Psoas muscle (tissue), 8 donors: ENCODE results near the gene C12orf43. TPM values are rescaled to one million over a fixed set of nuclear protein-coding genes. Genes with fewer than 3 reads are reported as not detected.

Experiments used
- ATAC-seq, 4 donors: fragments of 200-7000 bp; cut with Tn5 transposase; one replicate each; pipeline ENCODE4 v1.9.1; 2020; ENCODE audit warnings: moderate library complexity in 3 of 4, mild to moderate bottlenecking in 2 of 4
- DNase-seq, 2 donors: peaks; one replicate each; pipeline ENCODE4 v3.0.0-alpha.2; 2020
- H3K27ac ChIP-seq: fragments of 200-600 bp; one replicate; pipeline ENCODE4 v1.8.0; 2022
- H3K27me3 ChIP-seq, 3 donors: fragments of 200-600 bp in 1 of 3; one replicate each; pipeline versions ENCODE4 v1.6.1 to v1.8.0; 2013 to 2022; ENCODE audit warnings: low read length in 2 of 3, mild to moderate bottlenecking in 2 of 3, moderate library complexity in 1 of 3; ENCODE audit not compliant: insufficient read depth in 3 of 3
- H3K36me3 ChIP-seq, 2 donors: fragments of 200-600 bp in 1 of 2; one replicate each; pipeline versions ENCODE4 v1.6.1 to v1.8.0; 2013 to 2022; ENCODE audit warnings: low read depth in 1 of 2, mild to moderate bottlenecking in 1 of 2, moderate library complexity in 1 of 2; ENCODE audit not compliant: insufficient read depth in 1 of 2
- H3K4me1 ChIP-seq: fragments of 200-600 bp; one replicate; pipeline ENCODE4 v1.8.0; 2022
- H3K4me3 ChIP-seq: fragments of 200-600 bp; one replicate; pipeline ENCODE4 v1.8.0; 2022; ENCODE audit warnings: mild to moderate bottlenecking
- H3K9me3 ChIP-seq: fragments of 200-600 bp; one replicate; pipeline ENCODE4 v1.8.0; 2022
- CTCF ChIP-seq: fragments of 200-600 bp; IDR thresholded peaks from one replicate; pipeline ENCODE4 v1.8.0; 2022; ENCODE audit warnings: antibody characterized with exemption
- WGBS, 3 donors: extraction: QIAGEN DNeasy Blood & Tissue Kit; methylation state at CpG; one replicate each; pipeline versions ENCODE4 v1.1.6 to v1.1.7; 2013; 5-methylcytosine and 5-hydroxymethylcytosine counted together
- intact Hi-C, 2 donors: fragments of 100-400 bp; cut with DNase I; formaldehyde crosslinking; loops; one replicate each; pipeline versions ENCODE4 v1.11.0 to v1.14.2; 2022
- polyA plus RNA-seq, 3 donors: library from polyadenylated mRNA; stranded (reverse); fragments of 200-250 nt; gene quantifications; one replicate each; pipeline ENCODE4 v1.2.3, GENCODE V29; 2013
- total RNA-seq, 4 donors: library from RNA; stranded (reverse); fragmentation: NEBNext Ultra II Directional in 2 of 4; extraction: Animal tissue kit (Norgen Biotek cat#: 25700) in 2 of 4; gene quantifications; one replicate each; pipeline versions ENCODE4 v1.2.1 to v1.2.4, GENCODE V29; 2021 to 2023
- donor health status: healthy with polysubstance abuse.
- donor health status: DM: no; HTN: no; CAD: no; lungs with moderate emphysema.
- donor health status: Bipolar disorder and iron deficiency.
- donor health status: healthy.
- donor health status: DM: yes; HTN: yes; CAD: no.
- donor health status: DM: no; HTN: no; CAD: no.
- donor health status: DM: no; HTN: no; CAD: no.
- donor health status: DM: yes; HTN: yes; CAD: no.

The C12orf43 gene
- total and polyA plus RNA-seq, 7 donors = 5.0 to 19.4 (median 8.0) TPM

DNA sequence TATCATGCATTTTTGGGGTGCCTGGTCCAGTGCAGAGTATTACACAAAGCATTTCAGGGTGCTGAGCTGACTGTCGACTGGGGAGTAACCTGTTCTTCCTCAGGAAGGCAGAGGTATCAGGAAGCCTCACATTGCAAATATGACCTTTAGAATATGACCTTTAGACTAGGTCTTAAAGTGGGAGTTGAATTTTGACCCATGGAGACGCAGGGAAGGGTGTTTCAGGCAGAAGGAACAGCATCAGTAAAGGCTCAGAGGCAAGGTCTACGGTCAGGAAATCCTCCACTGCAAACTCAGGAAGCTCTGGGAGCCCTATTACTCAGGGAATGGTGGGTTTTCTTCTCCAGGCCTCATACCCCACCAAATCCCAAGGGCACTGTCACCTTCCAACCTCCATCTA lies 26.6 kb downstream of the C12orf43 start:
- no peaks in the 10 kb centered on the region for H3K27me3 ChIP-seq
- intact Hi-C loops = no loop called here
- DNase-seq (no peak), ATAC-seq (no peak)
- no peaks in the 10 kb centered on the region for H3K9me3 ChIP-seq
- 75 to 83% (median 77%) methylated on average over 3 of the region's 3 CpGs for WGBS, 3 donors
- H3K4me1 ChIP-seq = no peaks in the 10 kb centered on the region
- H3K4me3 ChIP-seq = no peak overlapping the region
- no peak overlapping the region for H3K27ac ChIP-seq
- H3K36me3 ChIP-seq = no peaks in the 10 kb centered on the region
- TF ChIP-seq CTCF = no peak

DNA sequence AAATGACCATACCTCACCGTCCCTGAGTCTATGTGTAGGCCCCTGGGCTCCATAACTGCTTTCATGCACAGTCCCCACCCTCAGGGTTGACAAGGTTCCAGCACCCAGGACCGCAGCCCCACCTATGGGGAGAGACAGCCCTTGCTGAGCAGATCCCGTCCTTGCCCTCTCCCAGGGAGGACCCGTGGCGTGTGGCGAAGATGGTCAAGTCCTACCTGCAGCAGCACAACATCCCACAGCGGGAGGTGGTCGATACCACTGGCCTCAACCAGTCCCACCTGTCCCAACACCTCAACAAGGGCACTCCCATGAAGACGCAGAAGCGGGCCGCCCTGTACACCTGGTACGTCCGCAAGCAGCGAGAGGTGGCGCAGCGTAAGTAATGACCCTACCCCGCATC lies 27.6 kb downstream of the C12orf43 start:
- H3K9me3 ChIP-seq = no peaks in the 10 kb centered on the region
- DNase-seq (no peak), ATAC-seq (no peak)
- no peaks in the 10 kb centered on the region for H3K36me3 ChIP-seq
- H3K27me3 ChIP-seq = no peaks in the 10 kb centered on the region
- H3K4me1 ChIP-seq = no peaks in the 10 kb centered on the region
- intact Hi-C loops = no loop called here
- no peak overlapping the region for H3K27ac ChIP-seq
- TF ChIP-seq CTCF = no peak
- H3K4me3 ChIP-seq = no peak overlapping the region
- WGBS, 3 donors = 85 to 89% (median 89%) methylated on average over 17 of the region's 17 CpGs

DNA sequence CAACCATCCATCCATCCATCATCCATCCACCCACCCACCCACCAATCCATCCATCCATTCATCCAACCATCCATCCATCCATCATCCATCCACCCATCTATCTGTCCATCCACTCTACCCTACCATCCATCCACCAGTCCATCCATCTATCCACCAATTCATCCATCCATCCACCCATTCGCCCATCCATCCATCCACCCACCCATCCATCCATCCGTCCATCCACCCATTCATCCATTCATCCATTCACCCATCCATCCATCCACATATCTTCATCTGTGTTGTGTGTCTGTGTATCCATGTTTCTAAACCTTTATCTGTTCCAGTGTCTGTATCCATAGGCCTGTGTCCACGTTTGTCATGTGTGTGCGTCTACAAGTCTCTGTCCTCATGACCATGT lies 28.1 kb downstream of the C12orf43 start:
- ATAC-seq (no peak), DNase-seq (no peak)
- H3K36me3 ChIP-seq = no peaks in the 10 kb centered on the region
- H3K27ac ChIP-seq = no peak overlapping the region
- WGBS, 3 donors = 82 to 88% (median 85%) methylated on average over 4 of the region's 4 CpGs
- no peak for TF ChIP-seq CTCF
- no peak overlapping the region for H3K4me3 ChIP-seq
- intact Hi-C loops = no loop called here
- no peaks in the 10 kb centered on the region for H3K9me3 ChIP-seq
- H3K27me3 ChIP-seq = no peaks in the 10 kb centered on the region
- no peaks in the 10 kb centered on the region for H3K4me1 ChIP-seq

- Histone ChIP-seq H3K27ac (no peak overlapping the region), H3K36me3 (no peaks in the 10 kb centered on the region), H3K4me1 (no peaks in the 10 kb centered on the region), H3K27me3 (peaks cover 0 to 3% (median 0%) of the 10 kb centered on the region in 3 donors), H3K9me3 (no peaks in the 10 kb centered on the region), H3K4me3 (no peak overlapping the region)
- intact Hi-C loops = no loop called here
- no peak for TF ChIP-seq CTCF
- DNase-seq = no peak
- no peak for ATAC-seq
- WGBS, 3 donors = 59 to 81% (median 73%) methylated on average over 3 of the region's 3 CpGs
These were observed 31.9 kb downstream of the C12orf43 start for GRCh38 chr12:120984351-120984898.

- Histone ChIP-seq H3K4me3 (no peak overlapping the region), H3K9me3 (no peaks in the 10 kb centered on the region), H3K27me3 (peaks cover 0 to 3% (median 0%) of the 10 kb centered on the region in 3 donors), H3K36me3 (no peaks in the 10 kb centered on the region), H3K4me1 (no peaks in the 10 kb centered on the region), H3K27ac (no peak overlapping the region)
- intact Hi-C loops = no loop called here
- no peak for ATAC-seq
- WGBS, 3 donors = 63 to 73% (median 65%) methylated on average over 4 of the region's 4 CpGs
- no peak for DNase-seq
- TF ChIP-seq CTCF = no peak
These were observed 32.5 kb downstream of the C12orf43 start for GRCh38 chr12:120983759-120984158.
